Measurements from ENCODE around the gene TCL1B.

DNA sequence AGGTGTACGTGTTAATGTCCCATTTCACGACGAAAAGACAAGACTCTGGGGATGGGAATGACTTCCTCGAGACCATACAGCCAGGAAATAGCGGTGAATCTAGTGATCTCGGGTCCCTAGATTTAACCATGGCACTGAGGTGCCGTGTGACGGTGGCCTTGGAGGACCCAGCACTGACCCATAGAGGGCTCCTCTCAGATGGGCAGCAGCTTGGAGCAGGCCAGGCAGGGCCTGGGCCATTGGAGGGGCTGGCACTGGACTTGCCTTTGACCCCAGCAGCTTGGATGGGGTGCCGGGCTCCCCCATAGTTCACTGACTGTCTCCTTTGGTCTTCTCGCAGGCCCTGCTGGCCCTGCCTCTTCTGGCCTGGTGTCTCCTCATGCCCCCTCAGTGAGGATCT, 5.4 kb downstream of the TCL1B start:
- TF ChIP-seq POLR2A (IDR thresholded peaks at IDR 0.05) = no peak
- TF ChIP-seq, protein P1, sequence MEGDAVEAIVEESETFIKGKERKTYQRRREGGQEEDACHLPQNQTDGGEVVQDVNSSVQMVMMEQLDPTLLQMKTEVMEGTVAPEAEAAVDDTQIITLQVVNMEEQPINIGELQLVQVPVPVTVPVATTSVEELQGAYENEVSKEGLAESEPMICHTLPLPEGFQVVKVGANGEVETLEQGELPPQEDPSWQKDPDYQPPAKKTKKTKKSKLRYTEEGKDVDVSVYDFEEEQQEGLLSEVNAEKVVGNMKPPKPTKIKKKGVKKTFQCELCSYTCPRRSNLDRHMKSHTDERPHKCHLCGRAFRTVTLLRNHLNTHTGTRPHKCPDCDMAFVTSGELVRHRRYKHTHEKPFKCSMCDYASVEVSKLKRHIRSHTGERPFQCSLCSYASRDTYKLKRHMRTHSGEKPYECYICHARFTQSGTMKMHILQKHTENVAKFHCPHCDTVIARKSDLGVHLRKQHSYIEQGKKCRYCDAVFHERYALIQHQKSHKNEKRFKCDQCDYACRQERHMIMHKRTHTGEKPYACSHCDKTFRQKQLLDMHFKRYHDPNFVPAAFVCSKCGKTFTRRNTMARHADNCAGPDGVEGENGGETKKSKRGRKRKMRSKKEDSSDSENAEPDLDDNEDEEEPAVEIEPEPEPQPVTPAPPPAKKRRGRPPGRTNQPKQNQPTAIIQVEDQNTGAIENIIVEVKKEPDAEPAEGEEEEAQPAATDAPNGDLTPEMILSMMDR (IDR thresholded peaks at IDR 0.05) = no peak
